HepG2 (cell line): ENCODE measurements around the gene IFT52. TPM values are rescaled to one million over a fixed set of nuclear protein-coding genes. Genes with fewer than 3 reads are reported as not detected.

ENCODE experiments used
- CREBL2 ChIP-seq: sonication (generic); formaldehyde crosslinking; IDR thresholded peaks from 2 replicates; pipeline ENCODE4 v1.8.1; 2023; ENCODE audit warnings: missing genetic modification reagents, mild to moderate bottlenecking, borderline replicate concordance
- E2F2 ChIP-seq: sonication (generic); formaldehyde crosslinking; IDR thresholded peaks from 2 replicates; pipeline ENCODE4 v1.4.0; 2020; ENCODE audit warnings: missing genetic modification reagents, borderline replicate concordance
- FOXO1 ChIP-seq: sonication (generic); formaldehyde crosslinking; IDR thresholded peaks from 2 replicates; pipeline ENCODE4 v1.4.0; 2020; ENCODE audit warnings: missing genetic modification reagents
- FOXP4 ChIP-seq: sonication (generic); formaldehyde crosslinking; IDR thresholded peaks from 2 replicates; pipeline ENCODE4 v1.4.0; 2020; ENCODE audit warnings: missing genetic modification reagents
- ISX ChIP-seq: sonication (generic); formaldehyde crosslinking; conservative IDR thresholded peaks from 2 replicates; pipeline ENCODE4 v1.5.0; 2020; ENCODE audit warnings: missing genetic modification reagents
- NRL ChIP-seq: sonication (generic); formaldehyde crosslinking; IDR thresholded peaks from 2 replicates; pipeline ENCODE4 v1.5.0; 2020; ENCODE audit warnings: missing genetic modification reagents, mild to moderate bottlenecking, moderate library complexity, borderline replicate concordance
- PRDM15 ChIP-seq: sonication (generic); formaldehyde crosslinking; IDR thresholded peaks from 2 replicates; pipeline ENCODE4 v1.4.0; 2020; ENCODE audit warnings: missing genetic modification reagents
- PRMT3 ChIP-seq: sonication (generic); formaldehyde crosslinking; IDR thresholded peaks from 2 replicates; pipeline ENCODE4 v1.8.1; 2022; ENCODE audit warnings: low read depth, mild to moderate bottlenecking, moderate library complexity, missing genetic modification reagents, borderline replicate concordance
- RFX5 ChIP-seq: IDR thresholded peaks from 2 replicates; pipeline ENCODE4 v1.6.1; 2011; ENCODE audit warnings: low read depth, low read length, improper control_type of control experiment
- TFAP4 ChIP-seq: sonication (generic); IDR thresholded peaks from 2 replicates; pipeline ENCODE4 v1.6.1; 2016; ENCODE audit warnings: low read depth, borderline replicate concordance
- ZBTB2 ChIP-seq: sonication (generic); formaldehyde crosslinking; IDR thresholded peaks from 2 replicates; pipeline ENCODE4 v1.8.0; 2022; ENCODE audit warnings: low read depth, missing genetic modification reagents
- ZMAT5 ChIP-seq: sonication (generic); formaldehyde crosslinking; IDR thresholded peaks from 2 replicates; pipeline ENCODE4 v1.5.0; 2020; ENCODE audit warnings: mild to moderate bottlenecking, low read depth, missing genetic modification reagents, borderline replicate concordance
- ZNF18 ChIP-seq: sonication (generic); formaldehyde crosslinking; IDR thresholded peaks from 2 replicates; pipeline ENCODE4 v1.8.0; 2022; ENCODE audit warnings: mild to moderate bottlenecking, missing genetic modification reagents; ENCODE audit not compliant: insufficient replicate concordance
- ZNF451 ChIP-seq: sonication (generic); formaldehyde crosslinking; IDR thresholded peaks from 2 replicates; pipeline ENCODE4 v1.5.0; 2020; ENCODE audit warnings: mild to moderate bottlenecking, missing genetic modification reagents
- polyA plus RNA-seq, 8 experiments: library from polyadenylated mRNA; depleted of rRNA in 3 of 8; stranded (reverse) in 7 of 8; unstranded in 1 of 8; fragments of >200 nt; fragmentation: Illumina TruSeq in 4 of 8; extraction: Trizol in 4 of 8; gene quantifications; 2 replicates each; pipeline versions ENCODE4 v1.2.1 to v1.2.3, GENCODE V29; 2011 to 2016; ENCODE audit warnings: low read depth in 4 of 8, missing spikeins in 1 of 8, mixed read lengths in 1 of 8; ENCODE audit not compliant: insufficient read depth in 1 of 8
- total RNA-seq, 5 experiments: library from RNA; depleted of rRNA; stranded (reverse); fragments of >200 nt; fragmentation: Illumina TruSeq; extraction: Trizol; gene quantifications; 2 replicates each; pipeline ENCODE4 v1.2.3, GENCODE V29; 2016; ENCODE audit warnings: low read depth in 1 of 5

Gene IFT52
- total and polyA plus RNA-seq, 2 of the 13 experiments (the other 11 are each of a cell fraction or from before 2014, with no cell fraction given), result 48.0 to 64.0 TPM

GRCh38 chr20:43667341-43668132 lies 76.8 kb downstream of the IFT52 start (continued):
- peak; percentile 31; the same call in 1 of the 2 replicates for TF ChIP-seq PRDM15 (CRISPR knock-in tag)
- TF ChIP-seq RFX5, result no peak
- no peak for TF ChIP-seq NRL (CRISPR knock-in tag)
- no peak for TF ChIP-seq ZMAT5 (CRISPR knock-in tag)
- TF ChIP-seq FOXO1 (CRISPR knock-in tag), result no peak
- 0 out of 2 replicates have a peak, but pooled peaks have one; percentile 10 for TF ChIP-seq ZNF451 (CRISPR knock-in tag)
- no peak for TF ChIP-seq E2F2 (CRISPR knock-in tag)
- TF ChIP-seq ZBTB2 (CRISPR knock-in tag), result peak; percentile 3; the same call in 1 of the 2 replicates
- TF ChIP-seq TFAP4, result peak; percentile 58; the same call in 1 of the 2 replicates
- no peak for TF ChIP-seq FOXP4 (CRISPR knock-in tag)
- no peak for TF ChIP-seq ZNF18
- TF ChIP-seq PRMT3 (CRISPR knock-in tag), result 0 out of 2 replicates have a peak, but pooled peaks have one; percentile 12
- no peak for TF ChIP-seq CREBL2
- TF ChIP-seq ISX (CRISPR knock-in tag), result no peak
